NCI-H2081 (cell line): ENCODE data around the gene SIX2.
A peak's percentile ranks its signal among the peaks of the same experiment; 100 is the strongest.
"Not testable (repeated sequence)": the region's sequence is repeated elsewhere in the genome, so short reads cannot be mapped to it uniquely, and the experiment has no call there.

Experiments used
- DNase-seq, 2 experiments: peaks; one replicate each; lab custom pipeline; 2025; lab: John Stamatoyannopoulos, UW

Gene SIX2

GRCh38 chr2:45009303-45009927 is at the start of gene SIX2:
TSS of gene SIX2 (minus strand) at chr2:45009452. CDS start at chr2:45009110, 342 bp downstream.
- DNase-seq = peak; percentile 98 to 99

DNA sequence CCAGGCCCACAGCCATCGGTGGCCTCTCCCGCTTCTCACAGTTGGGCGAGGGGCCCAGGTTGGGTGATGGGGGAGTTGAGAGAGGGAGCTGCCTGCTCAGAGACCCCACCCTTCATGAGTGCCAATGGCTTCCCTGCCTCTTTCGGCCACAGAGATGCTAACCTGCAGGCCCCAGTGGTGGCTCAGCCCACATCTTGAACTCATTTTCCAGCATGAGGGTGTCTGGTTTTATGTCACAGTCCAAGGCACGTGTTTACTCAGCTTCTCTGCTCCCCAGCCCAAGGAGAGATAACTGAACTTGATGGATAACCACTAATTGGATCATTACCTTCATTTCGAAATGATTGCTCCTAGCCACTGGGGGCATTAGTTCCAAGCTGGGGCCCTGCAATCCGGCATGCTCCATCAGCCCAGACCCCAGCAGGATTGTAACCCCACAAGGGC is 45.9 kb upstream of the SIX2 start:
- DNase-seq = no peak

GRCh38 chr2:45053966-45054365 is 44.7 kb upstream of the SIX2 start:
- DNase-seq = no peak

GRCh38 chr2:45052388-45052928 is 43.2 kb upstream of the SIX2 start:
- no peak for DNase-seq

GRCh38 chr2:45049569-45050336 is 40.5 kb upstream of the SIX2 start:
- DNase-seq = no peak

GRCh38 chr2:45047301-45047700 is 38.0 kb upstream of the SIX2 start:
- no peak for DNase-seq

- no peak for DNase-seq
These were observed 37.5 kb upstream of the SIX2 start for GRCh38 chr2:45046786-45047185.

GRCh38 chr2:45045706-45046105 is 36.5 kb upstream of the SIX2 start:
- no peak for DNase-seq

GRCh38 chr2:45044916-45045315 is 35.7 kb upstream of the SIX2 start:
- no peak for DNase-seq

DNA sequence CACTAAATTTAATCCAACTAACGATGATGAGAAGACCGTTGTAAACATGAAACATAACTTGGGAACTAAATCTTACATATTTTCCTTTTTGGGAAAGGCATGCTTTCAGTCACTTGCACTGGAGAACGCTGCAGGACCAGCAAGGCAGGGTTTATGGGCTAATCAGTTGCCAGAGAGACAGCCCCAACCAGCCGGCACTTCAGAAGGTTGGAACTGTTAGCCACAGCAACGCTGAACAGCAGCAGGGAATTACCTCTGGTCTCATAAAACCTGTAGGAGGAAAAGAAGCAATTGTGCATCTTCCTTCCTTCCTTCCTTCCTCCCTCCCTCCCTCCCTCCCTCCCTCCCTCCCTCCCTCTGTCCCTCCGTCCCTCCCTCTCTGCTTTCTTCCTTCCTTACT is 33.9 kb upstream of the SIX2 start:
- no peak for DNase-seq

DNA sequence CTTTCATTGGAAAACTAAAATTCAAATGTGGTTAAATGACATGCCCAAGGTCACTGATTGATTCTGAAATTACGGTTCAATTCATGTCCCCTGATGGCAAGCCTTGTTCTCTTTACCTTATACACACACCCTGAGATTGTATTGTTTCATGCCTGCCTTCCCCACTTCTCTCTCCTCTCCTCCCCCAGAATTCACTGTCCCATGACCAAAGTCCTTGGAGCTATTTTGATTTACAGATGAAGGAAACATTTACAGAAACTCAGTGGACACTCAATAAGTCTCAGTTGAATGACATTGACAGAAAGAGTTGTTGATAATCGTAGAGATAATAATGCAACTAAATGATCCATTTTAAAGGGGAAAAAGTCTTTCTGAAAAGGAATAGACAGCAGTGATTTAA is 33.1 kb upstream of the SIX2 start:
- no peak for DNase-seq

DNA sequence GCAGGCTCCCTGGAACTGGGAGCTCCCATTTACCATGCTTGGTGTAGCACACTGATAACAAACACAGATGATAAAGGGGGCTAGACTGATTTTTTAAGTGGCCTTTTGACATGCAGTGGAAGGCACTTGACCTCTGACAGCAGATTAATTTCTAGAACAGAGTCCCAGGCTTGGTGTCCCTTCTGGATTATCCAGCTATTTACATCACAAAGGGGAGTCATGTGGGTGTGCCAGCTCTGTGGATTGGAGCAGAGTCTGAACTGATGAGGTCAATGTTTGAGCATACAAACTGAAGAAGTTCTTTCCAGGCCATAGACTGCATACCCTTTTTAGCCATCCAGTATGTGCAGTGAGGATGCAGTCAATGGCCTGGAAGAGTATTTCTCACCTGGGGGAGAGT is 31.5 kb upstream of the SIX2 start:
- DNase-seq = no peak

DNA sequence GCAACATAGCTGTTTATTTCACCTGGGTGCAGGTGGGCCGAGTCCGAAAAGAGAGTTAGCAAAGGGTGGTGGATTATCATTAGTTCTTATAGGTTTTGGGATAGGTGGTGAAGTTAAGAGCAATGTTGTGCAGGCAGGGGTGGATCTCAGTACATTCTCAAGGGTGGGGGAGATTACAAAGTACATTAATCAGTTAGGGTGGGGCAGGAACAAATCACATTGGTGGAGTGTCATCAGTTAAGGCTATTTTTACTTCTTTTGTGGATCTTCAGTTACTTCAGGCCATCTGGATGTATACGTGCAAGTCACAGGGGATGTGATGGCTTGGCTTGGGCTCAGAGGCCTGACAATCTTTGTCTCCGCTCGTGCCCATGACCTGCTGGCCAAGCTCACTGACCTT is 30.6 kb upstream of the SIX2 start:
- DNase-seq = not testable (repeated sequence)

DNA sequence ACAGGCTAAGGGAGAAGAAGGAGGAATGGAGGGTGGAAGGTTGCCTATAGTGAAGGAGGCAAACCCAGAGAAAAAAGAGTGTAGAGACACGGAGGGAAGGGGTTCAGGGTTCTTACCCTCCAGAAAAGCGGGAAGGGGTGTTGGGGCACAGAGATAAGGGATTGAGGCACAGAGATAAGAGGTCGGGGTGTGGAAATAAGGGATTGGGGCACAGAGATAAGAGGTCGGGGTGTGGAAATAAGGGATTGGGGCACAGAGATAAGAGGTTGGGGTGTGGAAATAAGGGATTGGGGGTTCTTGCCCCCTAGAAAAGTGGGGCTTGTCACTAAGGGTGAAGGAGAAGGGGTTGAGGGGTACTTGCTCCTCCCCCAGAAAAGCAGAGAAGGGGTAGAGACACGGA is 29.6 kb upstream of the SIX2 start:
- not testable (repeated sequence) for DNase-seq

DNA sequence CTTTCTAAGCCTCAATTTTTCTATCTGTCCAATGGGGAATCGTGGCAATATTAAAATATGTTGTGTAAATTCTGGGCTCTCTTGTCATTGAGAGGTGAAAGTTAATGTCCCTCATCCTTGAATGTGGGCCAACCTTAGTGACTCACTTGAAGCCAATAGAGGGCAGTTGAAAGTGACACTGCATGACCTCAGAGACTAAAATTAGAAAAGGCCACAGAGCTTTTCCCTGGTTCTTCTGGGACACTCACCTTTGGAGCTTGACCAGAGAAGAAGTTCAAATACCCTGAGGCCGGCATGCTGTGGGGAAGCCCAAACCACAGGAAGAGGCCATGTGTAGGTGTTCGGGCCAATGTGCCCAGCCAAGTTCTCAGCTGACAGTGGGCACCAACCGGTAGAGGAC is 24.1 kb upstream of the SIX2 start:
- DNase-seq = no peak

DNA sequence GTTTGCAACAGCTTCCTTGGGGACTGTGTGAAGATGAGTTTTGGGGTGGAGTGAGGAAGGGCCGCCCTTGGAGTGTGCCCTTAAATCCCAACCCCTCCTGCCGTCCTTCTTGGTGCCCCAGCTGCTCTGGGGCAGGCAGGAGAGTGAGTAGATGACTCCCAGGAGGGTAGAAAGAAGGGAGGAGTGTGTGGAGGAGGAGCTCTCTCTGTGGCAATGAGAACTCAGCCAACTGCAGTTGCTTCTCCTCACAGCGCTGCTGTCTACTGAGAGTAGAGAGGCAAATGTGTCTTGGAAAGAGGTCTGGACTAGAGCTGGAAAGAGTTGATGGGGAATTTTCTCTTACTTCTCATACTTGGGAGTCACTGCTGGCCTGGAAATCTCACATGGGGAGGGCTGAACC is 21.8 kb upstream of the SIX2 start:
- no peak for DNase-seq

- no peak for DNase-seq
These were observed 21.3 kb upstream of the SIX2 start for GRCh38 chr2:45030553-45030952.

- DNase-seq = no peak
These were observed 20.0 kb upstream of the SIX2 start for GRCh38 chr2:45029215-45029614.

DNA sequence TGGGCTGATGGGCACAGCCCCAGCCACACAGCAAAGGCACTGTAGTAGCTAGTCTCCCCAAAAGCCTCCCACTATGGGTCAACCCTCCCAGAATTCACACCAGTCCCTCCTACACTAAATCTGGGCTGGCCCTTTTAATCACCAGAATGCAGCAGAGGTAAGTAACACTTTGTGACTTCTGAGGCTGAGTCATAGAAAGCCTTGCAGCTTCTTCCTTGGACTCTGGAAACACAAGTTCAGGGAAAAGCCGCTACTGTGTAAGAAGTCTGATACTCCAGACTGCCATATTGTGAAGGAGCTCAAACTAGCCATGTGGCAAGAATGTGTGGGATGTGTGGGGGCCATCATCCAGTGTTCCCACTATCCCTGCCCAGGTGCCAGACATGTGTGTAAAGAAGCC is 19.0 kb upstream of the SIX2 start:
- no peak for DNase-seq

DNA sequence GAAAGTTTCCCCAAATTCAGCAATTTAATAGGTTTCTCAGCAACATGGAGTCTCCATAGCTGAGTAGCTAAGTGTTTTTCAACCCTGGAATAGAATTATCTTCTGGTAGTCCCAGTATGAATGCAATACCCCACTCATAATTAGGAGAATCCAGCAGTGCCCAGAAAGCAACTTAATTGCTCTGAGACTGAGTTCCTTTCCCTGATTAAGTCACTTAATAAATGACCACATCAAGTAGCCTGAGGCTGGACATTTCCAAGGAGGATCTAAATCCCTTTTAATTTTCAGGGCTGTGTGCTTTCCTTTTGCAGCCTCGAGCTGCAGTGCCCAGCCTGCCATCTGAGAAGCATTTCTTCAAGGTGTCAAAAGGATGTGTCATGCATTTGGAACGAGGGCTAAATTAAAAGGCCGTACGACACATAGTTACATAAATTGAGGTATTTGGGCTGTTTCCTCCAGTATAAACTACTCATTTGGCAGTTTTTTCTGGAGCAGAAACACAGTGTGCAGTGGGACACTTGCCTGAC is 17.7 kb upstream of the SIX2 start:
- no peak for DNase-seq

GRCh38 chr2:45024600-45025291 is 15.5 kb upstream of the SIX2 start:
- no peak for DNase-seq

DNA sequence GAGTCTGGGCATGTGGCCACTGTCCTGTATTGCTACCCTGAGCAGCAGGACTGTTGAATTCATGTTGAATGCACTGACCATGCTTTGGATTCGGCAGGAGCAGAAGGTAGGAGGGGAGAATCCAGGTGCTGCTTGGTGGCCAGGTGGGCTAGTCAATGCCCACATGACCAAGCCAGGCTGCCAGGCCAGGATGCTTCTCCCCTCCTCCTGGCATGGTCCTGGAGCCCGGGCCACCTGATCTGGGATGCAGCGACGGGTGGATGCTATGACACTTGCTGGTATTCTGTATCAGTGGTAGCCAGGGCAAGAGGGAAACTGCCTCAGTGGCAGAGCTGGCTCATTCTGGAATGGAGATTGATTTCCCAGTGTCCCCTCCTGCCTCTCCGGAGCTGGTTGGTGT is 14.8 kb upstream of the SIX2 start:
- DNase-seq = no peak

GRCh38 chr2:45020439-45020838 is 11.2 kb upstream of the SIX2 start:
- no peak for DNase-seq
